ENCODE data around the gene LCP1. TPM values are rescaled to one million over a fixed set of nuclear protein-coding genes. Genes with fewer than 3 reads are reported as not detected.
"Not testable (repeated sequence)": the region's sequence is repeated elsewhere in the genome, so short reads cannot be mapped to it uniquely, and the experiment has no call there.

Gene LCP1
- total RNA-seq, 1 experiment from 2014 or later = 10.7 TPM

GRCh38 chr13:46166947-46167610 is 14.9 kb downstream of the LCP1 start:
- no peak for DNase-seq (ENCODE audit: low read depth, low spot score)
- in situ Hi-C loops (cut with HindIII; ENCODE audit: low pct_unique_long_range_greater_than_20kb, low sequenced_read_pairs) = loop anchor here (25.0 kb wide), 1 partner anchor 95 kb away; no protein-coding TSS in a partner anchor

- in situ Hi-C loops (cut with HindIII; ENCODE audit: low pct_unique_long_range_greater_than_20kb, low sequenced_read_pairs) = loop anchor here (25.0 kb wide), 1 partner anchor 96 kb away; no protein-coding TSS in a partner anchor
- no peak for DNase-seq (ENCODE audit: low read depth, low spot score)
These were observed 15.8 kb downstream of the LCP1 start for GRCh38 chr13:46166224-46166584.

- no peak for DNase-seq (ENCODE audit: low read depth, low spot score)
- in situ Hi-C loops (cut with HindIII; ENCODE audit: low pct_unique_long_range_greater_than_20kb, low sequenced_read_pairs) = loop anchor here (25.0 kb wide), 1 partner anchor 97 kb away; no protein-coding TSS in a partner anchor
These were observed 16.3 kb downstream of the LCP1 start for GRCh38 chr13:46165485-46166223.

GRCh38 chr13:46164661-46165060 is 17.3 kb downstream of the LCP1 start:
- no peak for DNase-seq (ENCODE audit: low read depth, low spot score)
- in situ Hi-C loops (cut with HindIII; ENCODE audit: low pct_unique_long_range_greater_than_20kb, low sequenced_read_pairs) = loop anchor here (25.0 kb wide), 1 partner anchor 98 kb away; no protein-coding TSS in a partner anchor

- in situ Hi-C loops (cut with HindIII; ENCODE audit: low pct_unique_long_range_greater_than_20kb, low sequenced_read_pairs) = loop anchor here (25.0 kb wide), 1 partner anchor 100 kb away; no protein-coding TSS in a partner anchor
- DNase-seq (ENCODE audit: low read depth, low spot score) = not testable (repeated sequence)
These were observed 19.2 kb downstream of the LCP1 start for GRCh38 chr13:46162741-46163140.

GRCh38 chr13:46160471-46161066 is 21.4 kb downstream of the LCP1 start:
- DNase-seq (ENCODE audit: low read depth, low spot score) = peak; percentile 79
- in situ Hi-C loops (cut with HindIII; ENCODE audit: low pct_unique_long_range_greater_than_20kb, low sequenced_read_pairs) = loop anchor here (25.0 kb wide), 1 partner anchor 102 kb away; no protein-coding TSS in a partner anchor

- DNase-seq (ENCODE audit: low read depth, low spot score) = no peak
- in situ Hi-C loops (cut with HindIII; ENCODE audit: low pct_unique_long_range_greater_than_20kb, low sequenced_read_pairs) = loop anchor here (25.0 kb wide), 1 partner anchor 102 kb away; no protein-coding TSS in a partner anchor
These were observed 21.9 kb downstream of the LCP1 start for GRCh38 chr13:46160065-46160464.

GRCh38 chr13:46158983-46159382 is 23.0 kb downstream of the LCP1 start:
- no peak for DNase-seq (ENCODE audit: low read depth, low spot score)
- in situ Hi-C loops (cut with HindIII; ENCODE audit: low pct_unique_long_range_greater_than_20kb, low sequenced_read_pairs) = loop anchor here (25.0 kb wide), 1 partner anchor 103 kb away; no protein-coding TSS in a partner anchor

GRCh38 chr13:46158222-46158621 is 23.8 kb downstream of the LCP1 start:
- in situ Hi-C loops (cut with HindIII; ENCODE audit: low pct_unique_long_range_greater_than_20kb, low sequenced_read_pairs) = loop anchor here (25.0 kb wide), 1 partner anchor 104 kb away; no protein-coding TSS in a partner anchor
- DNase-seq (ENCODE audit: low read depth, low spot score) = no peak

GRCh38 chr13:46154136-46154801 is 27.7 kb downstream of the LCP1 start:
- no peak for DNase-seq (ENCODE audit: low read depth, low spot score)
- in situ Hi-C loops (cut with HindIII; ENCODE audit: low pct_unique_long_range_greater_than_20kb, low sequenced_read_pairs) = loop anchor here (25.0 kb wide), 1 partner anchor 108 kb away; no protein-coding TSS in a partner anchor

GRCh38 chr13:46152627-46153328 is 29.2 kb downstream of the LCP1 start:
- in situ Hi-C loops (cut with HindIII; ENCODE audit: low pct_unique_long_range_greater_than_20kb, low sequenced_read_pairs) = loop anchor here (25.0 kb wide), 1 partner anchor 110 kb away; no protein-coding TSS in a partner anchor
- no peak for DNase-seq (ENCODE audit: low read depth, low spot score)

GRCh38 chr13:46150134-46150693 is 31.8 kb downstream of the LCP1 start:
- in situ Hi-C loops (cut with HindIII; ENCODE audit: low pct_unique_long_range_greater_than_20kb, low sequenced_read_pairs) = loop anchor here (25.0 kb wide), 1 partner anchor 112 kb away; no protein-coding TSS in a partner anchor
- DNase-seq (ENCODE audit: low read depth, low spot score) = no peak

GRCh38 chr13:46149272-46150133 is 32.5 kb downstream of the LCP1 start:
- peak; percentile 21 for DNase-seq (ENCODE audit: low read depth, low spot score)
- in situ Hi-C loops (cut with HindIII; ENCODE audit: low pct_unique_long_range_greater_than_20kb, low sequenced_read_pairs) = loop anchor here (25.0 kb wide), 1 partner anchor 113 kb away; no protein-coding TSS in a partner anchor

GRCh38 chr13:46146898-46147297 is 35.1 kb downstream of the LCP1 start:
- DNase-seq (ENCODE audit: low read depth, low spot score) = peak; percentile 53
- in situ Hi-C loops (cut with HindIII; ENCODE audit: low pct_unique_long_range_greater_than_20kb, low sequenced_read_pairs) = no loop called here

GRCh38 chr13:46145950-46146349 is 36.0 kb downstream of the LCP1 start:
- DNase-seq (ENCODE audit: low read depth, low spot score) = no peak
- in situ Hi-C loops (cut with HindIII; ENCODE audit: low pct_unique_long_range_greater_than_20kb, low sequenced_read_pairs) = no loop called here

- in situ Hi-C loops (cut with HindIII; ENCODE audit: low pct_unique_long_range_greater_than_20kb, low sequenced_read_pairs) = no loop called here
These were observed 36.8 kb downstream of the LCP1 start for GRCh38 chr13:46145135-46145534.

More at GRCh38 chr13:46145135-46145534, 36.8 kb downstream of the LCP1 start:
- no peak for DNase-seq (ENCODE audit: low read depth, low spot score)

Data from SK-MEL-5 (cell line).